Mammary epithelial cell (primary cell): ENCODE measurements around the gene TMEM88.

Experiments used
- EZH2 ChIP-seq: IDR thresholded peaks from 2 replicates; pipeline ENCODE4 v1.6.1; 2012; ENCODE audit warnings: low read length, inconsistent platforms, borderline replicate concordance
- TF ChIP-seq, protein P1 (sequence below), 2 donors: IDR thresholded peaks in 1 of 2; conservative IDR thresholded peaks in 1 of 2; 2 replicates each; pipeline ENCODE4 v1.5.1; 2011 to 2012; ENCODE audit warnings: inconsistent platforms in 2 of 2, low read length in 2 of 2, mild to moderate bottlenecking in 2 of 2, control low read depth in 1 of 2, low read depth in 1 of 2; ENCODE audit not compliant: insufficient read depth in 1 of 2; ENCODE audit errors: extremely low read depth in 1 of 2

DNA sequence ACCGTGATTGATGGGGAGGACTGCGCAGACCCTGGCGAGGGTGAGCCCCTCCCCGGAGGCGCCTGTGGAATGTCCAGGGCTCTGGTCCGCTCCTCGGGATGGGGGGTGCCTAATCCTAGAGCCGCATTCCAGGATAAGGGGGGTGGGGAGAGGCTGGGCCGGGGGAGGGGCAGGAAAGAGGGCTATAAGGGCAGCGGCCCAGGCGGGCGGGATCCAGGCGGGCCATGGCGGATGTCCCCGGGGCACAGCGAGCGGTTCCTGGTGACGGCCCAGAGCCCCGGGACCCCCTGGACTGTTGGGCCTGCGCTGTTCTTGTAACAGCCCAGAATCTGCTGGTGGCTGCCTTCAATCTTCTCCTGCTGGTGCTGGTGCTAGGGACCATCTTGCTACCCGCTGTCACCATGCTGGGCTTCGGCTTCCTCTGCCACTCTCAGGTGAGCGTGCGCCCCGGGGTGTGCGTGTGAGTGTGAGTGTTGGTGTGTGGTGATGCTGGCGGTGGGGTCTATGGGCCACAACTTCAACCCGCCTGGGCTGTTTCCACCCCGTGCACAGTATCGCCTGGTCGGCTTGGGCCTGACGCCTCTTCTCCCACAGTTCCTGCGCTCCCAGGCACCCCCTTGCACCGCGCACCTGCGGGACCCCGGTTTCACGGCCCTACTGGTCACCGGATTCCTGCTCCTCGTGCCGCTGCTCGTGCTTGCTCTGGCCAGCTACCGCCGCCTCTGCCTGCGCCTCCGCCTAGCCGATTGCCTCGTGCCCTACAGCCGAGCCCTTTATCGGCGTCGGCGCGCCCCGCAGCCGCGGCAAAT, at the start of gene TMEM88:
- TF ChIP-seq, protein P1, sequence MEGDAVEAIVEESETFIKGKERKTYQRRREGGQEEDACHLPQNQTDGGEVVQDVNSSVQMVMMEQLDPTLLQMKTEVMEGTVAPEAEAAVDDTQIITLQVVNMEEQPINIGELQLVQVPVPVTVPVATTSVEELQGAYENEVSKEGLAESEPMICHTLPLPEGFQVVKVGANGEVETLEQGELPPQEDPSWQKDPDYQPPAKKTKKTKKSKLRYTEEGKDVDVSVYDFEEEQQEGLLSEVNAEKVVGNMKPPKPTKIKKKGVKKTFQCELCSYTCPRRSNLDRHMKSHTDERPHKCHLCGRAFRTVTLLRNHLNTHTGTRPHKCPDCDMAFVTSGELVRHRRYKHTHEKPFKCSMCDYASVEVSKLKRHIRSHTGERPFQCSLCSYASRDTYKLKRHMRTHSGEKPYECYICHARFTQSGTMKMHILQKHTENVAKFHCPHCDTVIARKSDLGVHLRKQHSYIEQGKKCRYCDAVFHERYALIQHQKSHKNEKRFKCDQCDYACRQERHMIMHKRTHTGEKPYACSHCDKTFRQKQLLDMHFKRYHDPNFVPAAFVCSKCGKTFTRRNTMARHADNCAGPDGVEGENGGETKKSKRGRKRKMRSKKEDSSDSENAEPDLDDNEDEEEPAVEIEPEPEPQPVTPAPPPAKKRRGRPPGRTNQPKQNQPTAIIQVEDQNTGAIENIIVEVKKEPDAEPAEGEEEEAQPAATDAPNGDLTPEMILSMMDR (conservative IDR thresholded peaks at IDR 0.05 in 1 of 2, IDR thresholded peaks at IDR 0.05 in 1 of 2; ENCODE audit: extremely low read depth in 1 of 2, insufficient read depth in 1 of 2, low read depth in 1 of 2, low read length in 2 of 2), result no peak
- no peak for TF ChIP-seq EZH2
